Right lobe of liver (tissue), 4 donors: ENCODE measurements around the gene ARPC2.

Experiments used
- CTCF ChIP-seq, 4 donors: fragments of 200-600 bp in 3 of 4; fragments of 450-650 bp in 1 of 4; IDR thresholded peaks; one replicate each; pipeline versions ENCODE4 v1.5.1 to v1.8.0; 2016 to 2022; ENCODE audit warnings: antibody characterized with exemption in 4 of 4, mild to moderate bottlenecking in 2 of 4
- POLR2A ChIP-seq: fragments of 450-650 bp; IDR thresholded peaks from one replicate; pipeline ENCODE4 v1.6.1; 2017; ENCODE audit warnings: antibody characterized with exemption, mild to moderate bottlenecking
- donor health status: DM: no; HTN: no; CAD: no.
- donor health status: DM: no; HTN: no; CAD: no.
- donor health status: DM: no; HTN: yes; CAD: no.

GRCh38 chr2:218228366-218229090 lies 11.5 kb downstream of the ARPC2 start:
- TF ChIP-seq POLR2A (no peak), CTCF (IDR thresholded peaks at IDR 0.05) (no peak)
